Esophagus muscularis mucosa (tissue), 4 donors: ENCODE measurements around the gene KCNA4. TPM values are rescaled to one million over a fixed set of nuclear protein-coding genes. Genes with fewer than 3 reads are reported as not detected.

Experiments used
- DNase-seq: peaks from one replicate; pipeline ENCODE4 v3.0.0-alpha.2; 2017; ENCODE audit errors: extremely low spot score
- H3K27ac ChIP-seq, 4 donors: fragments of 200-600 bp; sonication (generic); replicated peaks in 1 of 4; 1 replicate in 3 of 4; 2 replicates in 1 of 4; pipeline ENCODE4 v1.5.1; 2016 to 2019; ENCODE audit warnings: mild to moderate bottlenecking in 1 of 4
- H3K27me3 ChIP-seq, 4 donors: fragments of 200-600 bp; sonication (generic); one replicate each; pipeline versions ENCODE4 v1.5.1 to v1.6.0; 2016 to 2019
- H3K36me3 ChIP-seq, 4 donors: fragments of 200-600 bp; sonication (generic); one replicate each; pipeline ENCODE4 v1.5.1; 2016 to 2019
- H3K4me1 ChIP-seq, 4 donors: fragments of 200-600 bp; sonication (generic); one replicate each; pipeline ENCODE4 v1.5.1; 2016 to 2019
- H3K4me3 ChIP-seq, 4 donors: fragments of 200-600 bp; sonication (generic); 1 replicate in 2 of 4; 2 replicates in 2 of 4; pipeline ENCODE4 v1.5.1; 2016 to 2019; ENCODE audit warnings: mild to moderate bottlenecking in 4 of 4, moderate library complexity in 1 of 4
- H3K9me3 ChIP-seq, 4 donors: fragments of 200-600 bp; sonication (generic); 1 replicate in 3 of 4; 2 replicates in 1 of 4; pipeline ENCODE4 v1.5.1; 2016 to 2019
- EP300 ChIP-seq: sonication (generic); formaldehyde crosslinking; IDR thresholded peaks from one replicate; pipeline ENCODE4 v1.6.1; 2017; ENCODE audit warnings: antibody characterized with exemption
- POLR2A ChIP-seq: fragments of 450-650 bp; IDR thresholded peaks from one replicate; pipeline ENCODE4 v1.6.1; 2017; ENCODE audit warnings: antibody characterized with exemption, moderate library complexity, mild to moderate bottlenecking, low read depth
- POLR2AphosphoS5 ChIP-seq, 2 donors: sonication (generic); formaldehyde crosslinking; IDR thresholded peaks; one replicate each; pipeline ENCODE4 v1.6.1; 2017; ENCODE audit warnings: antibody characterized with exemption in 2 of 2
- WGBS: methylation state at CpG from one replicate; pipeline ENCODE4 v1.1.5; 2018; 5-methylcytosine and 5-hydroxymethylcytosine counted together
- intact Hi-C: fragments of 100-400 bp; cut with DNase I; formaldehyde crosslinking; loops from one replicate; pipeline ENCODE4 v1.15.1; 2023
- total RNA-seq, 4 donors: library from RNA; depleted of rRNA; stranded (reverse); fragments of >200 nt; gene quantifications; one replicate each; pipeline versions ENCODE4 v1.1.0 to v1.2.1, GENCODE V29; 2016
- TF ChIP-seq, protein P1 (sequence below), 3 experiments: fragments of 200-600 bp in 2 of 3; fragments of 450-650 bp in 1 of 3; sonication (generic) in 2 of 3; IDR thresholded peaks; one replicate each; pipeline ENCODE4 v1.5.1; 2017 to 2019; ENCODE audit warnings: antibody characterized with exemption in 3 of 3, mild to moderate bottlenecking in 2 of 3, moderate library complexity in 1 of 3

The KCNA4 gene
- total RNA-seq, 4 donors from 2014 or later, result 0.13 to 0.17 TPM; not detected in 2

DNA sequence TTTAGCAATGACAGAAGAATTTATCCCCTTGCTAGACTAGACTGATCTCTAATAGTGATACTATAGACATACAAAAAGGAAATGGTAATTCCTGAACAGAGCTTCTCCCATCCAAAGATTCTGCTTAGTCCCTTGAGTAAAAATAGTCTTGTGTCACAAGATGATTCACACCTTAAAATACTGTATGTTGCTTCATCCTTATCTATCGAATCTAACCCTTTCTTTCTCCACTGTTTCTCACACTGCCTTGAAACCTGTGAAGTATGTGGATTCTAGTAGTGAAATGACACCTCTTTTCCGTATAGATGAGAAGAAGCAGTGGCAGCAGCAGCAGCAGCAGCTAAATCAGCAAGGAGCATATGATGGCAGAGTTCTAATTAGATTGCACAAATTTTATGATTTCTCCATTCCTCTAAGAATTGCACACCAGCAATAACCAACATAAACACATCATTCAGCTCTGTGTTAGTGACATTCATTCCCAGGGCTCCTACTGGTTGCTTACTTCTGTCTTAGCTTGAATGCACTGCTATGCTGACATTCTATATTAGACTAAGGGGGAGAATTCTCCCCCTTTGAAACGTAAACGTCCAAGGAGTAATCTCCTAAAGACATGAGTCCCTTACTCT lies 14.6 kb downstream of the KCNA4 start:
- TF ChIP-seq POLR2AphosphoS5 (IDR thresholded peaks at IDR 0.05) (no peak), EP300 (no peak)
- TF ChIP-seq, protein P1, sequence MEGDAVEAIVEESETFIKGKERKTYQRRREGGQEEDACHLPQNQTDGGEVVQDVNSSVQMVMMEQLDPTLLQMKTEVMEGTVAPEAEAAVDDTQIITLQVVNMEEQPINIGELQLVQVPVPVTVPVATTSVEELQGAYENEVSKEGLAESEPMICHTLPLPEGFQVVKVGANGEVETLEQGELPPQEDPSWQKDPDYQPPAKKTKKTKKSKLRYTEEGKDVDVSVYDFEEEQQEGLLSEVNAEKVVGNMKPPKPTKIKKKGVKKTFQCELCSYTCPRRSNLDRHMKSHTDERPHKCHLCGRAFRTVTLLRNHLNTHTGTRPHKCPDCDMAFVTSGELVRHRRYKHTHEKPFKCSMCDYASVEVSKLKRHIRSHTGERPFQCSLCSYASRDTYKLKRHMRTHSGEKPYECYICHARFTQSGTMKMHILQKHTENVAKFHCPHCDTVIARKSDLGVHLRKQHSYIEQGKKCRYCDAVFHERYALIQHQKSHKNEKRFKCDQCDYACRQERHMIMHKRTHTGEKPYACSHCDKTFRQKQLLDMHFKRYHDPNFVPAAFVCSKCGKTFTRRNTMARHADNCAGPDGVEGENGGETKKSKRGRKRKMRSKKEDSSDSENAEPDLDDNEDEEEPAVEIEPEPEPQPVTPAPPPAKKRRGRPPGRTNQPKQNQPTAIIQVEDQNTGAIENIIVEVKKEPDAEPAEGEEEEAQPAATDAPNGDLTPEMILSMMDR (IDR thresholded peaks at IDR 0.05), result no peak
- Histone ChIP-seq H3K27me3 (no peaks in the 10 kb centered on the region), H3K4me3 (no peak overlapping the region), H3K27ac (no peak overlapping the region), H3K4me1 (peaks cover 0 to 4% (median 0%) of the 10 kb centered on the region in 4 donors), H3K36me3 (no peaks in the 10 kb centered on the region), H3K9me3 (no peaks in the 10 kb centered on the region)
- intact Hi-C loops, result no loop called here
- no peak for DNase-seq
- WGBS, result 36% methylated on average over 3 of the region's 4 CpGs

DNA sequence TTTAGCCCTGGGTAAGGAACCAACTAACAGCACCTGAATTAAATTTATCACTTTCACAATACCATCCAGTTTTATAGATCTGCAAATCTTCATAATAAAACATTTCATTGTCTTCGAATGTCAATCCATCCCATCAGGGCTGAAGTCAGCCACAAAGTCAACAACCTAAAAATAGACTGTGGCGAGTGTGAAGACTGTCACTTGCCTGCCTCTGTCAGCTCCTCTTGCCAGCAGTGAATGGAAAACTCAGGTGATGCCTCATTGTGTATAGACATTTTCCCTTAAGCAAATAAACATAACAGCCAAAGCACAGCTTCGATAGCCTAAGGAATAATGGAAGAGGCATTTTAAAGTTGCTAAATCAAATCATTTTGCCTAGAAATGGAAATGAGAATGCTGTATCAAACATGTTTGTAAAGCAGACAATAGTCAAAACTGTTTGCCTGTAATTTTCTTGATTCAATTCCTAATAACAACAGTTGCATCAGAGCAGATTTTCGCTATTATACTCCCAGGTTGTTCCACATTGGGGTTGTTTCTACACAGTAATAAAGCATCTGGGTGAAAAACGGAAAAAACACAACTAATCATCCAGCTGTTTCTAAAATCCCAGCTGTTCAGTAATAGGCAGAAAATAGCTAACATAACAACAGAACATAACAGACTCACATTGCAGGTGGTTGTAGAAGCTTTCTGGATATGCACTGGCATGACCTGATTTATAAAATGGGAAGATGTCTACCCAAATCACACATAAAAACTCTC lies 15.7 kb downstream of the KCNA4 start:
- intact Hi-C loops, result no loop called here
- Histone ChIP-seq H3K4me1 (peaks cover 0 to 4% (median 0%) of the 10 kb centered on the region in 4 donors), H3K4me3 (no peak overlapping the region), H3K27me3 (no peaks in the 10 kb centered on the region), H3K36me3 (no peaks in the 10 kb centered on the region), H3K9me3 (no peaks in the 10 kb centered on the region), H3K27ac (no peak overlapping the region)
- TF ChIP-seq, protein P1 (IDR thresholded peaks at IDR 0.05), result no peak
- no peak for TF ChIP-seq POLR2AphosphoS5 (IDR thresholded peaks at IDR 0.05)
- TF ChIP-seq POLR2A, result no peak
- no peak for TF ChIP-seq EP300
- 40% methylated on average over 5 of the region's 5 CpGs for WGBS
- no peak for DNase-seq

DNA sequence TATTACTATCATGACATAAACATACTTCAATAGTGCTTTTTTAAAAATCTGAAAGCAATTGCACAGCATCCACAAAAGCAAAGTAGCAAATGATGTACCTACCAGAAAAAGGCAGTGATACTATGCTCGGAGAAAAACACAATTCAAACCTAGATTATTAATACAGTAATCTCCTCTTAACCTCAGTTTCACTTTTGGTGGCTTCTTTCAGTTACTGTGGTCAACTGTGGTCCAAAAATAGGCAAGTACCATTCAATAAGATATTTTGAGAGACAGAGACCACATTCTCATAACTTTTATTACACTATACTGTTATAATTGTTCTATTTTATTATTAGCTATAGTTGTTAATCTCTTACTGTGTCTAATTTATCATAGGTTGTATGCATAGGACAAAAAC lies 20.8 kb downstream of the KCNA4 start:
- Histone ChIP-seq H3K27me3 (no peaks in the 10 kb centered on the region), H3K9me3 (peaks cover 0 to 3% (median 0%) of the 10 kb centered on the region in 4 donors), H3K4me3 (no peak overlapping the region), H3K36me3 (no peaks in the 10 kb centered on the region), H3K4me1 (no peaks in the 10 kb centered on the region), H3K27ac (no peak overlapping the region)
- WGBS, result 92% methylated on average over 1 of the region's 1 CpG
- DNase-seq, result no peak
- TF ChIP-seq POLR2A (no peak), POLR2AphosphoS5 (IDR thresholded peaks at IDR 0.05) (no peak)
- TF ChIP-seq, protein P1 (IDR thresholded peaks at IDR 0.05), result no peak
- intact Hi-C loops, result no loop called here

DNA sequence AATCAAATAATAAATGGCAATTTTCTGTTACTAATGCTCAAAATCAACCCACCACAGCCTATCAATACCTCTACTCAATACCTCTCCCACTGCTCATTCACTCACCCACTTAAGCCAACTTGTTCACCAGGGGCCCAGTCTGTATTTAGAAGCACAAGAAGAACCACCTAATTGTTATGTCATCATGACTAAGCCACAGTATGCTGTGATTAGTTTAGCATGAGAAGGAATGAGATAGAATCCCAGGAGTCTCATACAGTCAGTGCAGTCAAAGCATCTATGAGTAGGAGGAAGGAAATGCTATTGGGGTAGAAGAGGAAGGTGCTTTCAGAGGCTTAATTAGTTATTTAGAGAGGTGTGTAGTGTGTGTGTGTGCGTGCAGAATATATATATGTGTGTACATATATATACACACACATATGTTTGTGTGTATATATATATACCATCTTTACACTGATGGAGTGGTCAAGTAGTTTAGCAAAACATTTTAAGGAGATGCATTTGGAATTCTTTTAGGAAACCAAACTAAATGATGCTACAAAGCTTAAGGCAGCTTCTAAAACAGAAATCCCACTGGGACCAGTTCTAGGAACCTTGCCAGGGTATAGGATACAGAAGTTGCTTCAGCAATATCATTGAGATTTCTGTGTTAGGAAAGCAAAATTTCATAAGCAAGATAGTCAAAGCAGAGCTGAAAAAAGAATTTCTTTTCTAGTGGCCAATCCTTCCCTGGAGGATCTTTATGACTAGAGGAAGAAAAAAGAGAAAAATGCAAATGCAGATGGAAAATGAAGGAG lies 27.5 kb downstream of the KCNA4 start:
- no peak for TF ChIP-seq POLR2A
- no peak for TF ChIP-seq EP300
- no peak for TF ChIP-seq POLR2AphosphoS5 (IDR thresholded peaks at IDR 0.05)
- TF ChIP-seq, protein P1 (IDR thresholded peaks at IDR 0.05), result no peak
- H3K4me1 ChIP-seq, result peaks cover 0 to 5% (median 0%) of the 10 kb centered on the region in 4 donors
- H3K36me3 ChIP-seq, result no peaks in the 10 kb centered on the region
- H3K4me3 ChIP-seq, result no peak overlapping the region
- 63% methylated on average over 1 of the region's 1 CpG for whole genome bisulfite sequencing
- peaks cover 0 to 3% (median 0%) of the 10 kb centered on the region in 4 donors for H3K9me3 ChIP-seq
- intact Hi-C loops, result no loop called here
- no peak for DNase-seq
- H3K27me3 ChIP-seq, result no peaks in the 10 kb centered on the region
- no peak overlapping the region for H3K27ac ChIP-seq
